Prostate gland (tissue), 2 donors: Measurements from ENCODE around the gene C16orf96.

Source experiments
- CTCF ChIP-seq, 4 experiments: fragments of 200-600 bp in 2 of 4; fragments of 450-650 bp in 2 of 4; sonication (generic) in 2 of 4; IDR thresholded peaks; 1 replicate in 3 of 4; 2 replicates in 1 of 4; pipeline ENCODE4 v1.5.1; 2016 to 2019; ENCODE audit warnings: antibody characterized with exemption in 4 of 4, mild to moderate bottlenecking in 2 of 4, moderate library complexity in 2 of 4
- POLR2A ChIP-seq: fragments of 450-650 bp; IDR thresholded peaks from one replicate; pipeline ENCODE4 v1.6.1; 2016; ENCODE audit warnings: antibody characterized with exemption, mild to moderate bottlenecking
- POLR2AphosphoS5 ChIP-seq: sonication (generic); formaldehyde crosslinking; IDR thresholded peaks from one replicate; pipeline ENCODE4 v1.6.1; 2017; ENCODE audit warnings: antibody characterized with exemption

- TF ChIP-seq POLR2AphosphoS5 (no peak), CTCF (IDR thresholded peaks at IDR 0.05) (no peak), POLR2A (no peak)
These were observed 56.4 kb downstream of the C16orf96 start for GRCh38 chr16:4612474-4612931.
